ENCODE results near the gene CRYBG2.
"Not testable (repeated sequence)": the region's sequence is repeated elsewhere in the genome, so short reads cannot be mapped to it uniquely, and the experiment has no call there.

CRYBG2 gene

GRCh38 chr1:26350343-26350700, 3.6 kb downstream of the CRYBG2 start:
- H3K27ac Mint-ChIP-seq, result no peak overlapping the region
- H3K36me3 Mint-ChIP-seq, result no peaks in the 10 kb centered on the region
- peaks cover 1 to 6% of the 10 kb centered on the region in 2 donors for H3K4me1 Mint-ChIP-seq
- no peak for ATAC-seq (replicated peaks)
- DNase-seq, result no peak
- H3K27me3 Mint-ChIP-seq, result peaks cover 0 to 1% of the 10 kb centered on the region in 2 donors
- H3K9me3 Mint-ChIP-seq, result no peaks in the 10 kb centered on the region
- H3K4me3 Mint-ChIP-seq, result no peak overlapping the region

DNA sequence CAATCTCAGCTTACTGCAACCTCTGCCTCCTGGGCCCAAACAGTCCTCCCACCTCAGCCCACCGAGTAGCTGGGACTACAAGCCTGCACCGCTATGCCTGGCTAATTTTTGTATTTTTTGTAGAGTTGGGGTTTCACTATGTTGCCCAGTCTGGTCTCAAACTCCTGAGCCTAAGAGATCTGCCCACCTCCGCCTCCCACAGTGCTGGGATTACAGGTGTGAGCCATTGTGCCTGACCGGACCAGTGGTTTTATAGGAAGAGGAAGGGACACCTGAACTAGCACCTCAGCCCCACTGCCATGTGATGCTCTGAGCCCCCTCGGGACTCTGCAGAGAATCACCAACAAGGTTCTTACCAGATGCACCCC, 4.1 kb downstream of the CRYBG2 start:
- H3K4me1 Mint-ChIP-seq, result peaks cover 1 to 6% of the 10 kb centered on the region in 2 donors
- H3K4me3 Mint-ChIP-seq, result no peak overlapping the region
- no peak for DNase-seq
- ATAC-seq (replicated peaks), result no peak
- no peaks in the 10 kb centered on the region for H3K36me3 Mint-ChIP-seq
- no peak overlapping the region for H3K27ac Mint-ChIP-seq
- no peaks in the 10 kb centered on the region for H3K9me3 Mint-ChIP-seq
- peaks cover 0 to 4% of the 10 kb centered on the region in 2 donors for H3K27me3 Mint-ChIP-seq

DNA sequence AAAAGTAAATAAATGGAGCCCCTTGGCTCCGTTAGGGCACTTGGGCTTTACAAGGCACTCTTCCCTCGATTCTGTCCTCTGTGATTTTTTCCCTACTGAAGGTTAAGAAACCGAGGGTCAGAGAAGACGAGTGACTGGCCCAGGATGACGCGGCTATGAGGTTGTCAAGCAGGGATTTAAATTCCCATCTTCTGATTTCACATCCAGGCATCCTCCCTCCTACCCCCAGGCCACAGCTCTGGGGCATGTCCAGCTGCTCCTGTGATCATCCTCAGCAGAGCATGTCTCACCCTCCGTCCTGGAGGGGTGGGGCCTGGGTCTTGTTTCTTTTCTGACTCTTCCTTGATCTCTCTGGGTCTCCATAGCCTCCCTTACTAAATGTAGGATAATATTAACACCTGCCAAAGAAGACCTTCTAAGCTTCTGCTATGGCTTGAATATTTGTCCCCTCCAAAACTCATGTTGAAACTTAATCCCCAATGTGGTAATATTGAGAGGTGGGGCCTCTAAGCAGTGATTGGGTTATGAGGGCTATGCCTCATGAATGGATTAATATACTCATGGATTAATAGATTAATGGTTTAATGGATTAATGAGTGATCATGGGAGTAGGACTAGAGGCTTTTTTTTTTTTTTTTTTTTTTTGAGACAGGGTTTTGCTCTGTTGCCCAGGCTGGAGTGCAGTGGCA, 4.6 kb downstream of the CRYBG2 start:
- Mint-ChIP-seq H3K4me1 (peaks cover 1 to 6% of the 10 kb centered on the region in 2 donors), H3K27ac (no peak overlapping the region), H3K36me3 (no peaks in the 10 kb centered on the region), H3K9me3 (no peaks in the 10 kb centered on the region), H3K4me3 (no peak overlapping the region), H3K27me3 (peaks cover under 1 to 4% of the 10 kb centered on the region in 2 donors)
- DNase-seq (no peak), ATAC-seq (replicated peaks) (no peak)

DNA sequence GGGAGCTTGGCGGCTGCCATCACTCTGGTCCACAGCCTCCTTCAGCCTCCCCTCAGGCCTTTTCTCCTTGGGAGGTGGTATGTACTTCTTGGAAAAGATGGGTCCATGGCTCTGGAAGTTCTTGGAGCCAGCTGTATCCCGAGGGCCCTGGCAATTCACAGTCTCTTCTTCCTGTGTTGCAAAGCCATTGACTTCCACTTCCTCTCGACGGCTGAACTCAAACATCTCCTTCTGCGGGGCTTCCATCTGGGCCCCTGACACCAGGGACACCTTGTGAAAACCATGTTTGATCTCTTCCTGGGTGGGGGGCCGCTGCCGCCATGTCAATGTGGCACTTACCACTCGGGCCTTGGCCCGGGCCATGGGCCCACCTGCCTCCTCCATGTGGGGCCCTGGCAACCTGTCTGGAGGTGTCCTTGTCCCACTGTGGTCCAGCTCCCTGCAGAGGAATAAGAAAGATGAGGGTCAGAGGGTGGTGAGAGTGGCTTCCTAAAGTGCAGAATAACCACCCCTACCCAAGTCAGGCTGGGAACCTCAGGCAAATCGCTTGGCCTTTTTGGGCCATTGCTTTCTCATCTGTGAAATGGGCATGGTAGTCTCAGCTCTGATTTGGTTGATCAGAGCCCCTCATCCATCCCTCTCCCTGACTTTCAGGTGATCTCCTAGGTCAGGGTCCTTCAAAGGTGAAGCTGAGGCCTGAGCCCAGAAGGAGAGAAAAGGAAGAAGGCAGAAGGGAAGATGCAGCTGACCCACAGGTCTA, 7.5 kb downstream of the CRYBG2 start:
- no peak overlapping the region for H3K4me3 Mint-ChIP-seq
- H3K27ac Mint-ChIP-seq, result no peak overlapping the region
- peaks cover 11 to 19% of the 10 kb centered on the region in 2 donors for H3K27me3 Mint-ChIP-seq
- H3K9me3 Mint-ChIP-seq, result no peaks in the 10 kb centered on the region
- H3K4me1 Mint-ChIP-seq, result peaks cover 1 to 6% of the 10 kb centered on the region in 2 donors
- no peaks in the 10 kb centered on the region for H3K36me3 Mint-ChIP-seq
- ATAC-seq (replicated peaks) (no peak), DNase-seq (no peak)

DNA sequence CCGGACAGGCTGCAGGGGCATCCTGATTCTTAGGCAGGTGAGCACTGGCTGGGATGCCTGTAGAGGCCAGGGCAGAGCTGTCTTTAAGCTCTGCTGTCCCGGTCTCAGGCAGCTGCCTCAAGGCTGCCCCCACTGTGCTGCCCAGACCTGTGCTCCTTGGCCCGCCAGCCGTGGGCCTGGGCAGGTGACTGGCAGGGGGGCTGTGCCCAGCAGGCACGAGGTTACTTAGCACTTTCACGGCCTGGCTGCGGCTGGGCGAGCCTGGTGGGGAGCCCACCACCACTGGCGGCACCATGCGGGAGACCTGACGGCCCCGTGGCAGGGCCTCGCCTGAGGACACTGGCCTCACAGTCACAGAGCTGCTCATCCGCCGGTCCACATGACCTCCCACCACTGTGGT, 8.2 kb downstream of the CRYBG2 start:
- Mint-ChIP-seq H3K36me3 (no peaks in the 10 kb centered on the region), H3K27ac (no peak overlapping the region), H3K4me1 (peaks cover 1 to 6% of the 10 kb centered on the region in 2 donors), H3K4me3 (no peak overlapping the region), H3K9me3 (no peaks in the 10 kb centered on the region), H3K27me3 (peaks cover 11 to 19% of the 10 kb centered on the region in 2 donors)
- DNase-seq (no peak), ATAC-seq (replicated peaks) (no peak)

DNA sequence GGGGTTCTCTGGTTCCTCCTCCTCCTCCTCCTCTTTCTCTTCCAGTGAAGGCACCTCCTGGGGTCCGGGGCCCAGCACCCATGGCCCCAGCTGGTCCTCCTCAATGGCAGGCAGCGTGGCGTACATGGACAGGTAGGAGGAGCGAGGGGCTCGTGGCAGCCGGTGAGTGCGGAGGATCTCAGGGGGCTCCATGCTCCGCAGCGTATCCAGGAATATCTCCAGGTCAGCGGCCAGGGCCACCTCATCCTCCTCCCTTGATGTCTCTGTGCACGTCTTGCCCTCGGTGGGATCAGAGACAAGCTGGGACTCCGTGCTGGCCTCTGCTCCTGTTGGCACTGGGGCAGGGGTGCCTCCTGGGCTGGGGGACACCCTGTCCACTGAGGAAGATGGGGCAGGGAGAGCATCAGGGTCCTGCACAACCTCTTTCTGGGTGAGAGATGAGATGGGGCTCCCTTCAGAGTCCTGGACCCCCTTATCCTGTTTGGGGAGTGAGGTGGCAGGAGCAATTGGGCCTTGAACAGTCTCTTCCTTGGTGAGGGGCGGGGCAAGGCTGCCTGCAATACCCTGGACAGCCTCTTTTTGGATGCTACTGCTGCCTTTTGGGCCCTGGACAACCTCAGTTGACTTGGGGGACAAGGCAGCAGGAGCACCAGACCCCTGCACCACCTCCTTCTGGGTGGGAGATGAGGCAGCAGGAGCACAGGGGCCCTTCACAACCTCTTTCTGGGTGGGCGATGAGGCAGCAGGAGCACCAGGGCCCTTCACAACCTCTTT, 9.6 kb downstream of the CRYBG2 start:
- Mint-ChIP-seq H3K9me3 (no peaks in the 10 kb centered on the region), H3K36me3 (no peaks in the 10 kb centered on the region), H3K27ac (no peak overlapping the region), H3K4me3 (no peak overlapping the region), H3K27me3 (peaks cover 11 to 19% of the 10 kb centered on the region in 2 donors), H3K4me1 (peaks cover 1 to 6% of the 10 kb centered on the region in 2 donors)
- ATAC-seq (replicated peaks) (no peak), DNase-seq (no peak)

DNA sequence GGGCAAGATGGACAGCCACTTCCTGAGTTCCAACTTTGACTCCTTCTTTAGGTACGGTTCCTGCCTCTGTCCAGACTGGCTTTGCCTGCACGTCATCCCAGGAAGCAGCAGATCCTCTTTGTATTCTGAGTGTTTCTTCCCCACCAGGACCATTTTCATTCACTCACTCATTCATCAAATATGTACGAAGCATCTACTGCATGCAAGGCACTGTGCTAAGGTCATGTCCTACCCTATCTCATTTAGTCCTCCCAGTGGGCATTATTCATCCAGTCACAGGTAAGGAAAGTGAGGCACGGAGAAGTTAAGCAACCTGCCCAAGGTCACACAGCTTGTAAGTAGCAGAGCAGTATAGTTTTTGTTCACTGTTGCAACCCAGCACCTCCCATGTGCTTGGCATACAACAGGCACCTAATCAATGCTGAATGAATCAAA, 13.9 kb downstream of the CRYBG2 start:
- DNase-seq (no peak), ATAC-seq (replicated peaks) (no peak)
- no peaks in the 10 kb centered on the region for H3K36me3 Mint-ChIP-seq
- H3K4me1 Mint-ChIP-seq, result peaks cover 6 to 11% of the 10 kb centered on the region in 2 donors
- H3K27me3 Mint-ChIP-seq, result peaks cover 11 to 15% of the 10 kb centered on the region in 2 donors
- H3K27ac Mint-ChIP-seq, result no peak overlapping the region
- H3K4me3 Mint-ChIP-seq, result no peak overlapping the region
- no peaks in the 10 kb centered on the region for H3K9me3 Mint-ChIP-seq

DNA sequence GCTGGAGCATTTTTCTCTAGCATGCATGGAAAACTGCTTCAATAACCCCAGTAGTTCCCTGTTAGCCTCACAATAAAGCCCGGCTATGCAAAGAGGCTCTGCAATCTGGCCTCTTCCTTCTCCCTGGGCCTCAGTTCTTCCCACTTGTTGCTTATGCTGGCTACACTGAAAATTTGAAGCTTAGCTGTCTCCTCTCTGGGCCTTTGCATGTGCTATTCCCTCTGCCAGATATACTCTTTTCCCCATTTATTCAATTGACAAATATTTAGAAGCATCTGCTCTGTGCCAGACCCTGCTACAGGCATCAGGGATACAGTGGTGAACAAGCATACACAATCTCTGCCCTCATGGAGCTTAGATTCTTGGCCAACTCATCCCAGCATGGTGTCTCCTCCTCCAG, 15.3 kb downstream of the CRYBG2 start:
- no peak overlapping the region for H3K27ac Mint-ChIP-seq
- H3K27me3 Mint-ChIP-seq, result peaks cover 5 to 11% of the 10 kb centered on the region in 2 donors
- no peak overlapping the region for H3K4me3 Mint-ChIP-seq
- H3K9me3 Mint-ChIP-seq, result no peaks in the 10 kb centered on the region
- DNase-seq, result no peak
- H3K36me3 Mint-ChIP-seq, result no peaks in the 10 kb centered on the region
- ATAC-seq (replicated peaks), result no peak
- H3K4me1 Mint-ChIP-seq, result peaks cover 6 to 11% of the 10 kb centered on the region in 2 donors

- no peak for DNase-seq
- no peaks in the 10 kb centered on the region for H3K9me3 Mint-ChIP-seq
- peaks cover 6 to 11% of the 10 kb centered on the region in 2 donors for H3K4me1 Mint-ChIP-seq
- ATAC-seq (replicated peaks), result no peak
- H3K4me3 Mint-ChIP-seq, result no peak overlapping the region
- peaks cover 0 to 5% of the 10 kb centered on the region in 2 donors for H3K27me3 Mint-ChIP-seq
- H3K36me3 Mint-ChIP-seq, result no peaks in the 10 kb centered on the region
- H3K27ac Mint-ChIP-seq, result peak overlapping the region; percentile 51
Measured at GRCh38 chr1:26337625-26338024, 16.3 kb downstream of the CRYBG2 start.

DNA sequence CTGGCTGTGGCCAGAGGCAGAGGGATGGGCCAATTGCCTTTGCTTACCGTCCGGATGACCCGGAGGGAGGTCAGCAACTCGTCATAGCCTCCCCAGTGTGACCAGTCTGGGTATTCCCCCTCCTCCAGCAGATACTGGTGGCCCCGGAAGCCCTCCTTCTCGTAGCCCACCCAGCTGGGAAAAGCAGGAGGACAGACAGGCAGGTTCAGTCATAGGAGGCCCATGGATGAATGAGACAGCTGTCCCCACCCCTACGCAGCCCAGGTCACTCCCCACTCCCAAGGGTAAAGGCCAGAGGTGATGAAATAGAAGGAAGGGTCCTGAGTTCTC, 16.8 kb downstream of the CRYBG2 start:
- no peaks in the 10 kb centered on the region for H3K36me3 Mint-ChIP-seq
- H3K4me1 Mint-ChIP-seq, result peaks cover 6 to 11% of the 10 kb centered on the region in 2 donors
- peak overlapping the region in 1 of 2 donors; percentile 83 for H3K4me3 Mint-ChIP-seq
- DNase-seq (no peak), ATAC-seq (replicated peaks) (no peak)
- H3K9me3 Mint-ChIP-seq, result no peaks in the 10 kb centered on the region
- peaks cover 0 to 2% of the 10 kb centered on the region in 2 donors for H3K27me3 Mint-ChIP-seq
- H3K27ac Mint-ChIP-seq, result no peak overlapping the region

- H3K27ac Mint-ChIP-seq, result no peak overlapping the region
- peak overlapping the region; percentile 83 to 91 for H3K4me3 Mint-ChIP-seq
- ATAC-seq (replicated peaks), result peak; percentile 93 to 94
- no peaks in the 10 kb centered on the region for H3K9me3 Mint-ChIP-seq
- no peaks in the 10 kb centered on the region for H3K36me3 Mint-ChIP-seq
- H3K27me3 Mint-ChIP-seq, result no peaks in the 10 kb centered on the region
- peak; percentile 68 for DNase-seq
- peaks cover 6 to 11% of the 10 kb centered on the region in 2 donors for H3K4me1 Mint-ChIP-seq
Measured at GRCh38 chr1:26336477-26337205, 17.3 kb downstream of the CRYBG2 start.

DNA sequence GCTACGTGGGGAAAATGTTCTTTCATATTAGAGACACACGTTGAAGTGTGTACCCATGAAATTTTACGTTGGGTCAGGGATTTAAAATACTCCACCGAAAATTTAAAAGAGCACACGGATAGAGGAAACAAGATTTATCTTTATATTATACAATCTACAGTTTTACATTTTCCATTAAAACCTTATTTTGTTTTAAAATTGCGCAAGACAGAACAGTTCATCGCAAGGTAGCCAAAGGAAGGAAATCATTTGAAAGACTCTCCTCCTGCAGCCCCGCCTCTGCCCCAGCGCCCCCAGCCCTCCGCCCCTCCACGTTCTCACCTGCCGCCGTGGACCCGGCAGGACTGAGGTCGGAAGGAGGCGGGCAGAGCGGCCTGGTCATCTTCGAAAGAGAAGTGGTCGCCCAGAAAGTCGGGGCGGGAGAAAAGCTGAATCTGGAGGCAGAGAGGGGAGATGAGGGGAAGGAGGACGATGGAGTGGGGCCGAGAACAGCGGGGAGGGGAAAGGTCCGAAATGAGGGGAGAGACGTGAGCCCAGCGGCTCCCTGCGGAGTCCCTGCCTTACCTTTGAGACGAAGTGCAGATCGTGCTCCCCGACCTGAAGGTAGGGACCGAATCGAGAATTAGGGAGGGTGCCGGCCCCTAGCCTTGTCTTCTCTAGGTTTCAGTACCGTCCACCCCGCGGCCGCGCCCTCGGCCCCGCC, 18.0 kb downstream of the CRYBG2 start:
- DNase-seq (no peak), ATAC-seq (replicated peaks) (peak; percentile 2 to 3)
- no peaks in the 10 kb centered on the region for H3K9me3 Mint-ChIP-seq
- H3K4me1 Mint-ChIP-seq, result peaks cover 6 to 11% of the 10 kb centered on the region in 2 donors
- H3K4me3 Mint-ChIP-seq, result peak overlapping the region; percentile 83 to 91
- H3K27ac Mint-ChIP-seq, result peak overlapping the region; percentile 80
- H3K27me3 Mint-ChIP-seq, result no peaks in the 10 kb centered on the region
- no peaks in the 10 kb centered on the region for H3K36me3 Mint-ChIP-seq

- not testable (repeated sequence) for DNase-seq; ATAC-seq (replicated peaks); H3K27me3 Mint-ChIP-seq; H3K9me3 Mint-ChIP-seq; H3K27ac Mint-ChIP-seq; H3K36me3 Mint-ChIP-seq; H3K4me3 Mint-ChIP-seq
- H3K4me1 Mint-ChIP-seq, result peaks cover 4 to 11% of the 10 kb centered on the region in 2 donors
Measured at GRCh38 chr1:26333312-26333711, 20.6 kb downstream of the CRYBG2 start.
